DND-41 (cell line): ENCODE results near the gene CTSO.

Experiments used
- EZH2 ChIP-seq: IDR thresholded peaks from 3 replicates; pipeline ENCODE4 v1.6.1; 2012; ENCODE audit warnings: borderline replicate concordance, low read depth, mild to moderate bottlenecking, moderate library complexity, low read length, inconsistent platforms; ENCODE audit not compliant: severe bottlenecking
- TF ChIP-seq, protein P1 (sequence below): IDR thresholded peaks from 2 replicates; pipeline ENCODE4 v1.5.1; 2012; ENCODE audit warnings: borderline replicate concordance, low read length, moderate library complexity, mild to moderate bottlenecking; ENCODE audit not compliant: poor library complexity, severe bottlenecking; ENCODE audit errors: extremely low read depth

DNA sequence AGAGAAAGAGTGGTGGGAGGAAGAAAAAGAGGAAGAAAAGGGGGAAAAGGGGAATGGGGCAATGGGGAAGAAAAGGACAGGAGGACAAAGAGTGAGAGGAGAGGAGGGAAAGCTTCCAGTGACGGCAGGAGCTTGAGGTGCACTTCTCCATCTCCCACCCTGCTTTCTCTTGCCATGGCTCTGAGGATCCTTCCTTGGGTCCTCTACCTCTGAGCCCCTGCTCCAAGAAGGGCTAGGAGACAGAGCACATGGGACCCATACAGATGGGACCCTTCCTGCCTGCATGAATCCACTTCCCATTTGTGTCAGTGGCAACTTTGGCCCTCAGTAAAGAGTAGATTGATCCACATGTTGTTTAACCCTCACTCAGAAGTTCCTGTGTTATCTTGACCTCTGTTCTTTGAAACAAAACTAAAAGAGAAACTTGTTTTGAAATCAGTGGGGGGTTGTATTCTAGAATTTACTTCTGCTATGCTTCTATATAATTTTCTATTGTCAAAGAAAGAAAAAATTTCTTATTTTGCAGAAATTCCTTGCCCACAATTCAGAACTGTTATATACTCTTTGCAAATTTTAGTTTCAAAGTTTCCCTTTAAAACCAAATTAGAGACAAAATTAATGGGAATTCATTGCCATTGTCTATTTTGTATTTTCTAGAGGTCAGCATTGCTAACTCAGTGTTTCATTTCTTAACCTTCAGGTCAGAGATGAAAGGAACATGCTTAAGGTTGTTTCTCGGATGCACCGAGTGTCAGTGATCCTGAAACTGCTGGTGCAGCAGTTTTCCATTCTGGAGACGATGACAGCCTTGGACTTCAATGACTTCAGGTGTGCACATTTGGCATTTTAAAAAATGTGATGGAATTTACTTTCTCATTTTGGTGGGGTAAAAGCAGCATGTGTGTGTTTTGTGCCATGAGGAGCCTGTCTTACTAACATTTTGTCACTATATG is 45.2 kb downstream of the CTSO start:
- TF ChIP-seq, protein P1, sequence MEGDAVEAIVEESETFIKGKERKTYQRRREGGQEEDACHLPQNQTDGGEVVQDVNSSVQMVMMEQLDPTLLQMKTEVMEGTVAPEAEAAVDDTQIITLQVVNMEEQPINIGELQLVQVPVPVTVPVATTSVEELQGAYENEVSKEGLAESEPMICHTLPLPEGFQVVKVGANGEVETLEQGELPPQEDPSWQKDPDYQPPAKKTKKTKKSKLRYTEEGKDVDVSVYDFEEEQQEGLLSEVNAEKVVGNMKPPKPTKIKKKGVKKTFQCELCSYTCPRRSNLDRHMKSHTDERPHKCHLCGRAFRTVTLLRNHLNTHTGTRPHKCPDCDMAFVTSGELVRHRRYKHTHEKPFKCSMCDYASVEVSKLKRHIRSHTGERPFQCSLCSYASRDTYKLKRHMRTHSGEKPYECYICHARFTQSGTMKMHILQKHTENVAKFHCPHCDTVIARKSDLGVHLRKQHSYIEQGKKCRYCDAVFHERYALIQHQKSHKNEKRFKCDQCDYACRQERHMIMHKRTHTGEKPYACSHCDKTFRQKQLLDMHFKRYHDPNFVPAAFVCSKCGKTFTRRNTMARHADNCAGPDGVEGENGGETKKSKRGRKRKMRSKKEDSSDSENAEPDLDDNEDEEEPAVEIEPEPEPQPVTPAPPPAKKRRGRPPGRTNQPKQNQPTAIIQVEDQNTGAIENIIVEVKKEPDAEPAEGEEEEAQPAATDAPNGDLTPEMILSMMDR, result no peak
- no peak for TF ChIP-seq EZH2
